ENCODE measurements around the gene ACOXL.
"Not testable (repeated sequence)": the region's sequence is repeated elsewhere in the genome, so short reads cannot be mapped to it uniquely, and the experiment has no call there.

ACOXL gene

DNA sequence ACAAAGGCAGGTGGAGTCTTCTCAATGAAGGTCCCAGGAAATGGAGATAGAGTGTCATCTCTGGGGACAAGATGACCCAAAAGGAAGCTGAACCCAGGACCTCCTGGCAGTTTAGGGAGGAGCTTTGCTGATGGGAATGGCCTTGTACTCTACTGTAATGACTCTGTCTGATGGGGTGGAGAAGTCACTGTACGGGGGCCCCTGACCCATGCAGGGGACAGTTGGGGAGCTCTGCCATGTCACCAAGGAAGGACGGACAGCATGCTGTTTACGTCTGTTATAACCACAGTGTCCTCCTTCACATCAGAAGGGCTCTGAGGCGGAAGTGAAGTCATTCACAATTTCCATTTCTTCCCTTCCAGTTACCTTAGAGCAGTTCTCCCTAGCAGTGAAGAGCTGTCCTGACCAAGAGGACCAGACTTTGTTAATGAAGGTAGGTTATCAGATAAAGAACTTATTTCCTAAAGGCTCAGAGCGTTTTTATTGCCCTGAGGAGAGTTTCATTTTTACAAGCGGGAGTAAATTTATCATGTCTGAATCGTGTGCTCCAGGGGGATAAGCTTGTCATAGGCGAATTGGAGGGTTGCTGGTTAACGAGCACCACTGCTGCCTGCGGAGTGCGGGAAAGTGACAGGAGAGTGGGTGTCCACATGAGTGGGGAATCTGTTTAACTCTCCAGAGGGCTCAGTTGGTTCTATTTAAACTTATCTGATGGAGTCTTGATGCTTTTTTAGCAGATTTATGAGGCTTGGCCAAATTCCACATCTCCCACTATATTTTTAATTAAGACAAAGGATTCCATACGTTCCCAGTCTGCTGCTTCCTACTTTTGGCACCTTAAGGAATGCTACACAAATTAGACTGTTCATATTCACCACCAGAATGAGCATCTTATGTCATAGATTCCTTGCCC lies 316.7 kb downstream of the ACOXL start:
- DNase-seq, result no peak

DNA sequence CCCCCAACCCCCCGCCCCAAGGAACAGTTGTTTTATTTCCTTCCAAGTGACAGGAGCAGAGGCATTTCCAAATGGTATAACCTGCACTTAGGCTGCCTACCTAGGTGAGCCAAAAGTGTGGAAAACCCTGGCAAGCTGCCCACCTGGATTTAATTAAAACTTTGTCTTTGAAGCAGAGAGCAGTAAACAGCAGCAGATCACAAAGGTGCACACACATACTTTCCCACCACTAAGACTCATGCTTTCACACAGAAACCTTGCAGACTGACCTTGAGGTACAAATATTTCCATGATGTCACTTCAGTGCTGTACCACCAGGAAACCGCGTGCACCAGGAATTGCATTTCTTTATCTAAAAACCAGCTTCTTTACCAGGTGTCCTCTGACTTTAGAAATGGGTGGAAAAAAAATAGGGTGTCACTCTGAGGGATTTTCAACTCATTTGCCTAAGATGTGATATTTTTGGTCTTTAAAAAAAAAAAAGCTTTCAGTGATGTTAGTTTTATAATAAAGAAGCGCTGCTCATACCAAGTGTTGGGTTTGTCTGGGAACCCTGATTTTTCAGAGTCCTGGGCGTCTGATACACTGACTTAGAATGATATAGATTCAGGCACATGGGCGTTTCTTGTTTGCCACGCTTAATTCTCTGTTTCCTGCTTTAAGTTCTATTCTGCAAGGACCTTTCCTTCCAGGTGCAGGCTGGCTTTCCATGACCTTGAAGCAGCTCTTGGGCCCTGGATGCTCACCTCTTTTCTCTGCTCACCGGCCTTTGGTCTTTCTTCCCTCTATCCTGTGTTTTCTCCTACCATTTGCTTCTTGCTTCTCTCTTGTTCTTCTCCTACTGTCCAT lies 317.6 kb downstream of the ACOXL start:
- DNase-seq, result peak; percentile 26

DNA sequence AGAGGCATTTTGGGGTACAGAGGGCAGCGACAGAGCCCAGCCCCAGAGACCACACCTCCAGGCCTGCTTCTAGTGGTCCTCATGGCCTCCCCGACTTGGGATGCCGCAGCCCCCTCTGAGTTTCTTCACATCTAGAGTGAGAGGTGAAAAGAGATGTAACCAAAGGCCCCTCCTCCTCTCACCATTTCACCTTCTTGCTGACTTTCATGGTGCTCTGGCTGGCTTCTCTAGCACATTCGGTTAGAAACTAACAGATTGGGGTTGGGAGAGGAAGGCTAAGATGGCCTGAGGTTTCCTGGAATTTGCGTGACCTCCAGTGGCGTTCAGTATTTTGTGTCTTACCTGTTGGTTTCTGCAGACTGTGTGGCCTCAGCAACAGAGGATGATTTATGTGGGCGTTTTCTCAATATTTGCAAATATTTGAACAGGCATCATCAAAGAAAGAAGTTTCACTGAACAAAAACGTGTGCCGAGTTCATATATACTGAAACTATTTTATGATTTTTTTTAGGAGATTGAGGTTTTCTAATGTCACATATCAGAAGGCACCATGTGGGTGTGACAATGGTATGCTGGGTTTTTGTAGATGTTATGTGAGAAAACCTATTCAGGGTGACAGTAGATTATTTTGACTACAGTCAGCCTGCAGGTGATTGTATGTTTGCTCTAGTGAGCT lies 318.5 kb downstream of the ACOXL start:
- DNase-seq, result peak; percentile 23

- no peak for DNase-seq
These were observed 320.2 kb downstream of the ACOXL start for GRCh38 chr2:111052621-111053020.

DNA sequence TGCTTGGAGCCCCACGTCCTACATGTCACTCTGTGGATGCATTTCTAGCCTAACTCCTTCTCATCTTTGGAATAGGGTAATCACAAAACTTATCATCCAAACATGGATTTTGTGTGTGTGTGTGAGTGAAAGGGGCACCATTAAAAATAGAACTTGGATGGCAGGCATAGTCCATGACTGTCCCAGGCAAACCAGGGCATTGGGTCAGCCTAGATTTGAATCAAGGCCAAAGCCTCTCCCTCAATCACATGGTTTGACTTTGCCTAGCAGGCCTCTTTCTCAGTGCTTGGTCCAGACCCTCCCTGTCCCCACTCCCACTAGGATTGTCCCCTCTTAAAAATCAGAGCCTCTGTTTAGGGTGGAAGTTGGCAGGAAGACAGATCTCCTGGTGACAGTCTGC lies 320.9 kb downstream of the ACOXL start:
- DNase-seq, result no peak

DNA sequence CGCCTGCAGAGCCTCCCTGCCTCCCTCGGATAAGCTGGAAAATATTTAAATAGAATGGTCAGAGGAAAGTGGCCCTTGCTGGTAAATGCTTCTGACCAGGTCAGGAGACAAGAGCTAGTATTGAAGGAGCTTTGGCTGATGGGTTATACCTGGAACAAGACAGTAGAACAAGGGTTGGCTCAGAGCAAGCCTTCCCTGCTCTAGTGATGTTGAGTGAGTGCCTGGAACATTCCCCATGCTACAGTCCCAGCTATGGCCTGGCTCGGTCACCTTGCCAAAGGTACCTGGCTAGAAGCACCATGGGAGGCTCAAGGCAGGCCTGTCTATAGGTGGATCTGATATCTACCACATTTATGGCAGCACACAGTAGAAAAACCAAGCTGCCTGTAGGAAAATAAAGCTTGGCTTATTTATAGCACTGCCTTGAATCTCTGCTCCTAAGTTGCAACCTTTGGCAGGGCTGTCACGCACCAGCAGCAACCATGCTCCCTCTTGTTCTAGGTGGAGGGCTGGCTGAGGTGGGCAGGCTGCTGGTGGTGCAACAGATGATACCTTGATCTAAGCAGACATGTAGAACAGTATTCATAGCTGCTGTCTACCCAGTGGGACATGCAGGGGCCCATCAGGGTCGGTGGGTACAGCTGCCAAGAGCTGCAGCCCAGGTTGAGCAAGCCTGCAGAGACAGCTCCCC lies 321.6 kb downstream of the ACOXL start:
- no peak for DNase-seq

- DNase-seq, result peak; percentile 36
These were observed 322.7 kb downstream of the ACOXL start for GRCh38 chr2:111054791-111055691.

GRCh38 chr2:111055735-111056134 lies 323.4 kb downstream of the ACOXL start:
- DNase-seq, result no peak

DNA sequence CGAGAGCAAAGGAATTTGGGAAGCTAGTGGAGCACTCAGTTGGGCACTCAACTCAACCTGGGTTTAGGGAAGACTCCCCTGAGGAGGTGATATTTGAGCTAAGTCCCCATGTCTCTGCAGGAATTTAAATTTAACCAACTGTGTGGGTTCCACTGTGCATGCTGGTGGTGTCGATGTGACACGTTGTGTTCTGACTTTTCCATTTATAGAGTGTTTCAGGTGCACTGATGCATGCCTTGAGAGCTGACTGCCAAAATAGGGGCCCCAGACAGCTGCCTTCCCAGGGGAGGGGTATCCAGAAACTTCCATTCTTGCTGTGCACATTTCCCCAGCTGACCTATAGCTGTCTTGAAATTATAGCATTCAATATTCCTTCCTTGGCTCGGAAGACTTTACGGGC lies 324.7 kb downstream of the ACOXL start:
- no peak for DNase-seq

GRCh38 chr2:111057721-111058120 lies 325.3 kb downstream of the ACOXL start:
- DNase-seq, result no peak

- no peak for DNase-seq
These were observed 325.9 kb downstream of the ACOXL start for GRCh38 chr2:111058264-111058663.

- no peak for DNase-seq
These were observed 328.8 kb downstream of the ACOXL start for GRCh38 chr2:111061191-111061590.

GRCh38 chr2:111062417-111062816 lies 330.0 kb downstream of the ACOXL start:
- DNase-seq, result no peak

- DNase-seq, result no peak
These were observed 333.8 kb downstream of the ACOXL start for GRCh38 chr2:111066062-111066593.

- no peak for DNase-seq
These were observed 336.2 kb downstream of the ACOXL start for GRCh38 chr2:111068435-111069058.

DNA sequence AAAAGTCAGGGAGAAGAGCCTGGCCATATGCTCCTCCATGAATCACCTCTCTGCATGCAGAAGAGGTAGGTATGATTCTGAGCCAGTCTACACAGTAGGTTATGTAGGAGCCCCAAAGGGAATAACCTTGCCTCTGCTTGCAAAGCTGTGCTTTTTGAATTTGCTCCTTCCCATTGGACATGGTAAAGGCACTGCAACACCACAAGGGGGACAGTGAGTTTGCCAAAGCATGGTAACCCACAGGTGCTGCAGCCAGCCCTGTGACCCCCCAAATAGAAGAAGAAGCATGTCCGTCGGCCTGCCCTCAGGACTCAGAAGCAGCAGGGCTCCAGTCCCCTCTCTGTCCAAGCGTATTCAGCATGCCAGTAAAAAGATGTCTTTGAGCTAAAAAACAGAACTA lies 337.3 kb downstream of the ACOXL start:
- DNase-seq, result no peak

GRCh38 chr2:111071600-111072171 lies 339.3 kb downstream of the ACOXL start:
- DNase-seq, result no peak

GRCh38 chr2:111072220-111072871 lies 340.0 kb downstream of the ACOXL start:
- DNase-seq, result no peak

DNA sequence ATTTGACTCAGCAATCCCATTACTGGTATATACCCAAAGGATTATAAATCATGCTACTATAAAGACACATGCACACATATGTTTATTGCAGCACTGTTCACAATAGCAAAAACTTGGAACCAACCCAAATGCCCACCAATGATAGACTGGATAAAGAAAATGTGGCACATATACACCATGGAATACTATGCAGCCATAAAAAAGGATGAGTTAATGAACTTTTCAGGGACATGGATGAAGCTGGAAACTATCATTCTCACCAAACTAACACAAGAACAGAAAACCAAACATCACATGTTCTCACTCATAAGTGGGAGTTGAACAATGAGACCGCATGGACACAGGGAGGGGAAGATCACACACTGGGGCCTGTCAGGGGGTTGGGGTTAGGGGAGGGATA lies 350.3 kb downstream of the ACOXL start:
- not testable (repeated sequence) for DNase-seq

DNA sequence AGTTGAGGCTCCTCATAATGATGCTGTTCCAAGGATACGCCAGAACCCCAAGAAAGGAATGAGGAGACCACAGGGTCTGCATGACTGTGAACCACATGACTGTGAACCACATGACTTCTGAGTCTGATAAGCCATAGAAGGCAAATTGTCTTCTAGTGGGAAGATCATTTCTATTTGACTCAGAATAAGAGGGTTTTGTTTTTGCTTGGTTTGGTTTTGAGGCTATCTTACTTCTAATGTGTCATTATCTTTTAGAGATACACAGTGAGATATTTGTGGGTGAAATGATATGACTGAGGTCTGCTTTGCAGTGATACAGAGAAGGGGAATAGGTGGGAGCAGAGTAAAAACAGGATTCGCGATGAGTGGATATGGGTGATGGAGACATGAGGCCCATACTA lies 359.4 kb downstream of the ACOXL start:
- peak; percentile 78 for DNase-seq

Data from activated CD4-positive, alpha-beta T cell treated with anti-CD3 and anti-CD28 coated beads, Interleukin-2, Interleukin-6, amounts not matched to agents 100 ng/mL and 50 ng/mL, durations not matched to agents 16 hours and 8 hours (primary cell).